IPS DF 6.9 (cell line): ENCODE results near the gene NAT8L.

Experiments used
- DNase-seq: peaks from one replicate; pipeline ENCODE4 v3.0.0-alpha.2; 2013; ENCODE audit warnings: low read depth, low spot score
- H3K27ac ChIP-seq: one replicate; pipeline ENCODE4 v1.5.1; 2013; ENCODE audit warnings: low read length, control low read depth
- H3K27me3 ChIP-seq: 2 replicates; pipeline ENCODE4 v1.6.1; 2013; ENCODE audit warnings: mild to moderate bottlenecking, low read length; ENCODE audit not compliant: control insufficient read depth, insufficient read depth
- H3K36me3 ChIP-seq: 2 replicates; pipeline ENCODE4 v1.6.1; 2013; ENCODE audit warnings: low read length; ENCODE audit not compliant: control insufficient read depth, insufficient read depth
- H3K4me1 ChIP-seq: 2 replicates; pipeline ENCODE4 v1.6.1; 2013; ENCODE audit warnings: low read length; ENCODE audit not compliant: control insufficient read depth, insufficient read depth
- H3K4me3 ChIP-seq: 2 replicates; pipeline ENCODE4 v1.5.1; 2013; ENCODE audit warnings: mild to moderate bottlenecking, low read length
- H3K9me3 ChIP-seq: 2 replicates; pipeline ENCODE4 v1.6.1; 2013; ENCODE audit warnings: low read length, inconsistent platforms; ENCODE audit not compliant: control insufficient read depth, insufficient read depth
- WGBS: extraction: QIAGEN DNeasy Blood & Tissue Kit; methylation state at CpG from one replicate; pipeline ENCODE4 v1.1.7; 2013; ENCODE audit warnings: mixed read lengths, missing lambda C conversion rate; ENCODE audit not compliant: insufficient read length, insufficient coverage; 5-methylcytosine and 5-hydroxymethylcytosine counted together

Gene NAT8L

GRCh38 chr4:2083116-2083825 is 24.1 kb downstream of the NAT8L start:
- Histone ChIP-seq H3K9me3 (no peaks in the 10 kb centered on the region), H3K27ac (no peak overlapping the region), H3K4me1 (no peaks in the 10 kb centered on the region), H3K27me3 (no peaks in the 10 kb centered on the region), H3K4me3 (no peak overlapping the region), H3K36me3 (no peaks in the 10 kb centered on the region; the same call in 1 of the 2 replicates)
- no peak for DNase-seq
- no CpG with 5 or more reads among the region's 15 CpGs for WGBS

- no peak for DNase-seq
- WGBS = no CpG with 5 or more reads among the region's 6 CpGs
Observed at GRCh38 chr4:2083826-2084160, 24.7 kb downstream of the NAT8L start.

DNA sequence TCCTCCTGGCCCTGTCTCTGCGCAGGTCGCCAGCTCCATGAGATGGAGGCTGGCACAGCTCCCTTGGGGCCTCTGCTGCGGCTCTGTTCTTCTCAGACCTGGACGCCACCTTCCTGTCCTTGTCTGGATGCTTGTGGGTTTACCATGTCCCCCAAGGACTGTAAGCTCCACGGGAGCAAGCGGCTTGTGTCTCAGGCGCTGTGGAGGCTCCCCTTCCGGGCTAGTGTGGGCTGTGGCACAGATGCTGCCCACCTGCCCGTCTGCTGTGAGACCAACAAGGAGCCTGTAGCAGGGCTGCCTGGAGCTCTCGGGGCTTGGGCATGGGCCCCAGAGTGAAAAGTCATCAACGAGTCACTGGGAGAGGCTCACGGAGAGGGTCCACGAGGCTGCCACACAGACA is 25.2 kb downstream of the NAT8L start:
- Histone ChIP-seq H3K9me3 (no peaks in the 10 kb centered on the region), H3K36me3 (no peaks in the 10 kb centered on the region; the same call in 1 of the 2 replicates), H3K4me1 (no peaks in the 10 kb centered on the region), H3K27ac (no peak overlapping the region), H3K27me3 (no peaks in the 10 kb centered on the region), H3K4me3 (no peak overlapping the region; the same call in 1 of the 2 replicates)
- WGBS = no CpG with 5 or more reads among the region's 13 CpGs
- DNase-seq = no peak

More at GRCh38 chr4:2083826-2084160, 24.7 kb downstream of the NAT8L start:
- Histone ChIP-seq H3K27me3 (no peaks in the 10 kb centered on the region), H3K27ac (no peak overlapping the region), H3K4me1 (no peaks in the 10 kb centered on the region), H3K36me3 (no peaks in the 10 kb centered on the region; the same call in 1 of the 2 replicates), H3K9me3 (no peaks in the 10 kb centered on the region), H3K4me3 (no peak overlapping the region)

DNA sequence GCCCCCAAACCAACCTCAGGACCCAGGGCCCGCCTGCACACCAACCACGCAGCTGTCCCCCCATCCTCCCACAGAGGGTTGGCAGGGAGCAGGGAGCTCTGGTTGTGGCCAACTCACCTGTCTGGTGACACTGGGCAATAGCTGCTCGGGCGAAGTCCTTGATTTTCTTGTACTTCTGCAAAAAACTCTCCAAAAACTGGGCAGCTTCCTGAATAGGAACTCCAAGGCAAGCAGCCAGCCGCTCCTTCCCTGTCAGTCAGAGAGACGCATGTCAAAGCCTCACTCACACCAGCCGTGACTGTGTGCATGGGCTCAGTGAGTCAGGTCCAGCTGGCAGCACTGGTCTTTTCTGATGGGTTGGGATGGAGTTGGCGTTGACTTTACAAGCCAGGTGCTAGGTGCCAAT is 26.4 kb downstream of the NAT8L start:
- WGBS = no CpG with 5 or more reads among the region's 8 CpGs

GRCh38 chr4:2087170-2087569 is 28.0 kb downstream of the NAT8L start:
- Histone ChIP-seq H3K36me3 (no peaks in the 10 kb centered on the region), H3K4me1 (no peaks in the 10 kb centered on the region), H3K9me3 (no peaks in the 10 kb centered on the region), H3K27me3 (no peaks in the 10 kb centered on the region), H3K27ac (no peak overlapping the region), H3K4me3 (no peak overlapping the region)
- DNase-seq = no peak

More for the DNA sequence above, 26.4 kb downstream of the NAT8L start:
- no peak overlapping the region for H3K4me3 ChIP-seq
- no peaks in the 10 kb centered on the region for H3K27me3 ChIP-seq
- no peaks in the 10 kb centered on the region; the same call in 1 of the 2 replicates for H3K36me3 ChIP-seq
- no peak for DNase-seq
- H3K4me1 ChIP-seq = no peaks in the 10 kb centered on the region
- H3K9me3 ChIP-seq = no peaks in the 10 kb centered on the region
- no peak overlapping the region for H3K27ac ChIP-seq

DNA sequence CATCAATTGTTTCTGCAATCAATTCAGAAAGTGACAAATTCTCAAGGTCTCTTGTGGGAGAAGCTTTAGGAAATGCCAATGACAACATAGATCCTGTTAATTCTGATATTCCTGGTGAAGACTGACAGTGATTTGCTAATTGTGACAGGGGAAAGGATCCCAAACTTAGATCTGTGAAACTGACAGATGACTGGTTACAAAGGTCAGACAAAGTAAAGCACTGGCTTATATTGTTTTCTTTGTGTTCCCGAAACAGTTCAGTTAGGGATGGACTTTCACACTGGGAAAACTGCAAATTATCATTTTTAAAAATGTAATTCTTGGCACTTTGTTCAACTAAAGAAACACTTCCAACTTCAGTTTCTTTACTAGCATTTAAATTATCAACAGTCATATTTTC is 30.1 kb downstream of the NAT8L start:
- H3K27me3 ChIP-seq = no peaks in the 10 kb centered on the region
- WGBS = no CpG with 5 or more reads among the region's 1 CpG
- no peak overlapping the region for H3K27ac ChIP-seq

GRCh38 chr4:2090642-2091041 is 31.5 kb downstream of the NAT8L start:
- no CpG with 5 or more reads among the region's 1 CpG for WGBS
- DNase-seq = no peak
- no peaks in the 10 kb centered on the region for H3K36me3 ChIP-seq
- no peak overlapping the region for H3K4me3 ChIP-seq
- no peaks in the 10 kb centered on the region for H3K9me3 ChIP-seq
- no peaks in the 10 kb centered on the region for H3K4me1 ChIP-seq
- H3K27ac ChIP-seq = no peak overlapping the region
- no peaks in the 10 kb centered on the region for H3K27me3 ChIP-seq

More for the DNA sequence above, 30.1 kb downstream of the NAT8L start:
- Histone ChIP-seq H3K9me3 (no peaks in the 10 kb centered on the region), H3K36me3 (no peaks in the 10 kb centered on the region), H3K4me3 (no peak overlapping the region), H3K4me1 (no peaks in the 10 kb centered on the region)
- DNase-seq = no peak

GRCh38 chr4:2091990-2092668 is 33.0 kb downstream of the NAT8L start:
- Histone ChIP-seq H3K4me3 (no peak overlapping the region), H3K27me3 (no peaks in the 10 kb centered on the region), H3K27ac (no peak overlapping the region), H3K36me3 (no peaks in the 10 kb centered on the region), H3K4me1 (no peaks in the 10 kb centered on the region), H3K9me3 (0 out of 2 replicates have a peak, but pooled peaks cover 1% of the 10 kb centered on the region)
- no CpG with 5 or more reads among the region's 15 CpGs for WGBS
- DNase-seq = no peak

GRCh38 chr4:2092669-2093053 is 33.5 kb downstream of the NAT8L start:
- H3K4me1 ChIP-seq = no peaks in the 10 kb centered on the region
- no peaks in the 10 kb centered on the region for H3K27me3 ChIP-seq
- H3K9me3 ChIP-seq = 0 out of 2 replicates have a peak, but pooled peaks cover 1% of the 10 kb centered on the region
- no peaks in the 10 kb centered on the region for H3K36me3 ChIP-seq
- no peak overlapping the region for H3K27ac ChIP-seq
- no CpG with 5 or more reads among the region's 6 CpGs for WGBS
- no peak overlapping the region for H3K4me3 ChIP-seq
- no peak for DNase-seq

GRCh38 chr4:2093265-2093664 is 34.1 kb downstream of the NAT8L start:
- WGBS = no CpG with 5 or more reads among the region's 6 CpGs

More at GRCh38 chr4:2093265-2093664, 34.1 kb downstream of the NAT8L start:
- no peak for DNase-seq
- Histone ChIP-seq H3K36me3 (no peaks in the 10 kb centered on the region), H3K9me3 (0 out of 2 replicates have a peak, but pooled peaks cover 1% of the 10 kb centered on the region), H3K27ac (no peak overlapping the region), H3K4me1 (no peaks in the 10 kb centered on the region), H3K27me3 (no peaks in the 10 kb centered on the region), H3K4me3 (no peak overlapping the region; the same call in 1 of the 2 replicates)
